Spleen (tissue), 11 donors: Measurements from ENCODE around the gene SHH. TPM values are rescaled to one million over a fixed set of nuclear protein-coding genes. Genes with fewer than 3 reads are reported as not detected.

Experiments used
- DNase-seq: peaks from one replicate; pipeline ENCODE4 v3.0.0-alpha.2; 2020
- H3K27ac ChIP-seq, 8 donors: fragments of 200-600 bp; sonication (generic) in 7 of 8; 1 replicate in 4 of 8; 2 replicates in 4 of 8; pipeline versions ENCODE4 v1.5.0 to v1.8.0; 2016 to 2021; ENCODE audit warnings: inconsistent platforms in 4 of 8, mild to moderate bottlenecking in 4 of 8, moderate library complexity in 1 of 8
- H3K27me3 ChIP-seq, 7 donors: fragments of 200-600 bp; sonication (generic) in 6 of 7; replicated peaks in 1 of 7; 1 replicate in 4 of 7; 2 replicates in 3 of 7; pipeline versions ENCODE4 v1.5.0 to v1.8.0; 2016 to 2021; ENCODE audit warnings: inconsistent platforms in 3 of 7, mild to moderate bottlenecking in 1 of 7
- H3K36me3 ChIP-seq, 6 donors: fragments of 200-600 bp; sonication (generic) in 5 of 6; 1 replicate in 4 of 6; 2 replicates in 2 of 6; pipeline versions ENCODE4 v1.5.0 to v1.8.0; 2016 to 2021; ENCODE audit warnings: inconsistent platforms in 2 of 6
- H3K4me1 ChIP-seq, 6 donors: fragments of 200-600 bp; sonication (generic) in 5 of 6; 1 replicate in 3 of 6; 2 replicates in 3 of 6; pipeline versions ENCODE4 v1.5.0 to v1.8.0; 2016 to 2021; ENCODE audit warnings: inconsistent platforms in 3 of 6
- H3K4me3 ChIP-seq, 8 donors: fragments of 200-600 bp; sonication (generic) in 7 of 8; 1 replicate in 4 of 8; 2 replicates in 4 of 8; pipeline versions ENCODE4 v1.5.0 to v1.8.0; 2016 to 2021; ENCODE audit warnings: inconsistent platforms in 4 of 8, mild to moderate bottlenecking in 4 of 8, moderate library complexity in 2 of 8
- H3K9me3 ChIP-seq, 8 donors: fragments of 200-600 bp; sonication (generic) in 7 of 8; 1 replicate in 4 of 8; 2 replicates in 4 of 8; pipeline versions ENCODE4 v1.5.0 to v1.8.0; 2016 to 2021; ENCODE audit warnings: inconsistent platforms in 4 of 8
- CTCF ChIP-seq, 11 experiments: fragments of 200-600 bp in 7 of 11; fragments of 450-650 bp in 4 of 11; sonication (generic) in 4 of 11; IDR thresholded peaks in 8 of 11; conservative IDR thresholded peaks in 3 of 11; 1 replicate in 7 of 11; 2 replicates in 4 of 11; pipeline versions ENCODE4 v1.4.0 to v1.8.0; 2016 to 2021; ENCODE audit warnings: antibody characterized with exemption in 11 of 11, inconsistent platforms in 4 of 11, mild to moderate bottlenecking in 1 of 11
- POLR2A ChIP-seq, 3 donors: fragments of 450-650 bp; IDR thresholded peaks; one replicate each; pipeline ENCODE4 v1.5.1; 2017; ENCODE audit warnings: antibody characterized with exemption in 3 of 3, mild to moderate bottlenecking in 1 of 3
- POLR2AphosphoS5 ChIP-seq, 3 donors: sonication (generic); formaldehyde crosslinking; IDR thresholded peaks; one replicate each; pipeline ENCODE4 v1.5.1; 2017; ENCODE audit warnings: antibody characterized with exemption in 3 of 3
- WGBS, 5 donors: extraction: QIAGEN DNeasy Blood & Tissue Kit in 3 of 5; methylation state at CpG; one replicate each; pipeline versions ENCODE4 v1.1.5 to v1.1.7; 2013 to 2018; 5-methylcytosine and 5-hydroxymethylcytosine counted together
- intact Hi-C: fragments of 100-400 bp; cut with DNase I; formaldehyde crosslinking; loops from one replicate; pipeline ENCODE4 v1.15.0; 2023; ENCODE audit warnings: low total_unique reads
- polyA plus RNA-seq, 3 donors: library from polyadenylated mRNA; stranded (reverse); fragments of 200-250 nt; gene quantifications; one replicate each; pipeline ENCODE4 v1.2.1, GENCODE V29; 2013
- total RNA-seq, 7 donors: library from RNA; depleted of rRNA in 3 of 7; stranded (reverse); fragments of >200 nt in 3 of 7; fragmentation: NEBNext Ultra II Directional in 4 of 7; extraction: Animal tissue kit (Norgen Biotek cat#: 25700) in 4 of 7; gene quantifications; one replicate each; pipeline versions ENCODE4 v1.1.0 to v1.2.1, GENCODE V29; 2016 to 2021
- donor health status: healthy with polysubstance abuse.
- donor health status: DM: no; HTN: no; CAD: no; lungs with moderate emphysema.
- donor health status: DM: no; HTN: no; CAD: no.
- donor health status: Bipolar disorder and iron deficiency.
- donor health status: healthy.
- donor health status: DM: no; HTN: no; CAD: no.
- donor health status: DM: yes; HTN: yes; CAD: no.

SHH gene
- total and polyA plus RNA-seq, 10 donors = not detected

GRCh38 chr7:155804897-155805825, 7.1 kb downstream of the SHH start:
- Histone ChIP-seq H3K27me3 (peaks cover 3 to 100% (median 94%) of the 10 kb centered on the region in 7 donors), H3K36me3 (no peaks in the 10 kb centered on the region), H3K9me3 (peaks cover 0 to 4% (median 0%) of the 10 kb centered on the region in 8 donors), H3K4me1 (peaks cover 34 to 78% (median 62%) of the 10 kb centered on the region in 6 donors), H3K4me3 (peak overlapping the region; percentile 12 to 69 (median 39)), H3K27ac (no peak overlapping the region)
- intact Hi-C loops = no loop called here
- TF ChIP-seq CTCF (IDR thresholded peaks at IDR 0.05 in 8 of 11, conservative IDR thresholded peaks at IDR 0.05 in 3 of 11) (peak in 7 of 11 experiments; percentile 37 to 80 (median 53)), POLR2AphosphoS5 (IDR thresholded peaks at IDR 0.05) (no peak)
- DNase-seq = peak; percentile 77
- WGBS, 5 donors = 1 to 4% (median 1%) methylated on average over 37 to 91 of the region's 91 CpGs

GRCh38 chr7:155804431-155804831, 7.8 kb downstream of the SHH start:
- peaks cover 0 to 4% (median 0%) of the 10 kb centered on the region in 8 donors for H3K9me3 ChIP-seq
- peak; percentile 51 for DNase-seq
- 3 to 6% (median 6%) methylated on average over 11 to 17 of the region's 17 CpGs for WGBS, 5 donors
- H3K4me1 ChIP-seq = peaks cover 32 to 71% (median 57%) of the 10 kb centered on the region in 6 donors
- TF ChIP-seq POLR2A (IDR thresholded peaks at IDR 0.05) (no peak), POLR2AphosphoS5 (IDR thresholded peaks at IDR 0.05) (no peak), CTCF (IDR thresholded peaks at IDR 0.05 in 8 of 11, conservative IDR thresholded peaks at IDR 0.05 in 3 of 11) (no peak)
- intact Hi-C loops = no loop called here
- no peak overlapping the region for H3K27ac ChIP-seq
- no peaks in the 10 kb centered on the region for H3K36me3 ChIP-seq
- peaks cover 0 to 100% (median 94%) of the 10 kb centered on the region in 7 donors for H3K27me3 ChIP-seq
- peak overlapping the region in 7 of 8 donors; percentile 32 to 69 (median 40) for H3K4me3 ChIP-seq

GRCh38 chr7:155803418-155804376, 8.6 kb downstream of the SHH start:
- intact Hi-C loops = no loop called here
- WGBS, 5 donors = 1 to 4% (median 2%) methylated on average over 54 to 96 of the region's 96 CpGs
- TF ChIP-seq POLR2A (IDR thresholded peaks at IDR 0.05) = no peak
- Histone ChIP-seq H3K4me1 (peaks cover 25 to 66% (median 49%) of the 10 kb centered on the region in 6 donors), H3K4me3 (peak overlapping the region; percentile 18 to 69 (median 38)), H3K36me3 (no peaks in the 10 kb centered on the region), H3K27ac (no peak overlapping the region), H3K9me3 (peaks cover 0 to 4% (median 0%) of the 10 kb centered on the region in 8 donors), H3K27me3 (peaks cover 0 to 100% (median 89%) of the 10 kb centered on the region in 7 donors)
- DNase-seq = peak; percentile 71

- Histone ChIP-seq H3K36me3 (no peaks in the 10 kb centered on the region), H3K27me3 (peaks cover 0 to 97% (median 81%) of the 10 kb centered on the region in 7 donors), H3K9me3 (peaks cover 0 to 4% (median 0%) of the 10 kb centered on the region in 8 donors), H3K4me3 (peak overlapping the region in 7 of 8 donors; percentile 32 to 69 (median 40)), H3K4me1 (peaks cover 22 to 64% (median 42%) of the 10 kb centered on the region in 6 donors), H3K27ac (no peak overlapping the region)
- TF ChIP-seq POLR2AphosphoS5 (IDR thresholded peaks at IDR 0.05) = no peak
- no peak for TF ChIP-seq POLR2A (IDR thresholded peaks at IDR 0.05)
- TF ChIP-seq CTCF (IDR thresholded peaks at IDR 0.05 in 8 of 11, conservative IDR thresholded peaks at IDR 0.05 in 3 of 11) = no peak
- WGBS, 5 donors = 6 to 16% (median 8%) methylated on average over 41 to 70 of the region's 70 CpGs
- DNase-seq = peak; percentile 55
- intact Hi-C loops = no loop called here
Measured at GRCh38 chr7:155802906-155803417, 9.3 kb downstream of the SHH start.
